Activated naive CD4-positive, alpha-beta T cell treated with anti-CD3 and anti-CD28 coated beads, Interleukin-2, amount 50 U/mL, for 24 hours (primary cell): ENCODE data around the gene ZFAND3.

Source experiments
- H3K27ac Mint-ChIP-seq: one replicate; pipeline ENCODE4 v1.8.0; 2021; ENCODE audit warnings: mild to moderate bottlenecking, mixed read lengths
- H3K27me3 Mint-ChIP-seq: one replicate; pipeline ENCODE4 v1.8.0; 2021; ENCODE audit warnings: mixed read lengths
- H3K36me3 Mint-ChIP-seq: one replicate; pipeline ENCODE4 v1.8.0; 2021; ENCODE audit warnings: mixed read lengths
- H3K4me1 Mint-ChIP-seq: one replicate; pipeline ENCODE4 v1.8.0; 2021; ENCODE audit warnings: mixed read lengths
- H3K4me3 Mint-ChIP-seq: one replicate; pipeline ENCODE4 v1.8.0; 2021; ENCODE audit warnings: mild to moderate bottlenecking, mixed read lengths
- H3K9me3 Mint-ChIP-seq: one replicate; pipeline ENCODE4 v1.8.0; 2021; ENCODE audit warnings: mixed read lengths

The ZFAND3 gene

DNA sequence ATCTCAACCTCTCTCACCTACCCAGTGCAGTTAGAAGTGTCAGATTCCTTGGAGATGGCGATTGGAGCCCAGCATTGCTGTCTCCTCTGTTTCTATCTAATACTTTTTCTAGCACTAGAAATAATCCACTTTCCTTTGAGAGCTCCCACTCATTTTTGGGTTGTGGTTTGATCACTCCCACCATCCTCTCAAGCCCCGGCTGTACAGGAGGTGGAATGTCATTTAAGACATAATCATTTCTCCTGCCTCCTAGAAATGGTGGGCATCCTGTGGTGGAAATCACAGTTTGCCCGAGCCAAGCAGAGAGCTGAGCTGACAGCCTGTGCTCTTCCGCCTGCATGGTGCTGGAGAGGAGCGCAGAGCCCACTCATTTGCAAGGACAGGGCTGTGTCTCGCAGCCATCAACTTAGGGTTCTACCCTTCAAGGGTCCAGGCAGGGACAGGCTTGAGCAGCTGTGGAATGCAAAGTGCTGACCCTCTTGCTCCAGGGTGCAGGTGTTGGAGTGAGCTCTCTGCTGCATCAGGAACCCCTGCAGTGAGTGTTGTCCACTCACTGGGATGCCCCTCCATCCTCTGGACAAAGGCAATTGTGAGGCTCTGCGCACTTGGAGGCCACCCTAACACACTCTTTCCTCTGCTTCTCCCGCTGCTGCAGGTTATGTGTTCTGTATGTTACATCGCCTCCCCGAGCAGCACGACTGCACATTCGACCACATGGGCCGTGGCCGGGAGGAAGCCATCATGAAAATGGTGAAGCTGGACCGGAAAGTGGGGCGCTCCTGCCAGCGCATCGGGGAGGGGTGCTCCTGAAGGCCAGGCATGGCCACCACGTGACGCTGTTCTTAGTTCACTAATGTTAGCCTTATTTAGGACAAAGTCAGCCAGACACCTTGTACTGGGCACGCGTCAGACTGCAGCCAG is 332.3 kb downstream of the ZFAND3 start:
- Mint-ChIP-seq H3K27me3 (no peaks in the 10 kb centered on the region), H3K4me1 (peaks cover 15% of the 10 kb centered on the region), H3K9me3 (no peaks in the 10 kb centered on the region), H3K27ac (no peak overlapping the region), H3K36me3 (peaks cover 4% of the 10 kb centered on the region), H3K4me3 (no peak overlapping the region)

DNA sequence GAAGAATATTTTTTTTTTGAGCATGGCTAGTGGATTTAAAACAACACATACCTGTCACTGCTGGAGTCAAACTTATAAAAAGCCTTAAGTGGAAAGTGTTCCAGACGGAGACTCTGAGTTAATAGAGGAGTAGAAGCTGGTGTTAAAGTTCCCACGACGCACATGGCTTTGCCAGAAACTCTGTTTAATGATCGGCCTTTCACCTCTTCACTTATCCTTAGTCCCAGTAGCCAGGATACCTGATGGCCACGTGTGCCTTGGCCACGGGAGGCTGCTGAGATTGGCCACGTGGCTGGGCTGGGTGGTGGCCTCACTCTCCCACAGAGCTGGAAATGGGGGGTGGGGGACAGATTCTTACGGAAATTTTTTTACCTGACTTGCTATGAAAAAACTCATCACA is 333.1 kb downstream of the ZFAND3 start:
- Mint-ChIP-seq H3K36me3 (peaks cover 4% of the 10 kb centered on the region), H3K27ac (no peak overlapping the region), H3K9me3 (no peaks in the 10 kb centered on the region), H3K27me3 (no peaks in the 10 kb centered on the region), H3K4me3 (no peak overlapping the region), H3K4me1 (peaks cover 8% of the 10 kb centered on the region)

DNA sequence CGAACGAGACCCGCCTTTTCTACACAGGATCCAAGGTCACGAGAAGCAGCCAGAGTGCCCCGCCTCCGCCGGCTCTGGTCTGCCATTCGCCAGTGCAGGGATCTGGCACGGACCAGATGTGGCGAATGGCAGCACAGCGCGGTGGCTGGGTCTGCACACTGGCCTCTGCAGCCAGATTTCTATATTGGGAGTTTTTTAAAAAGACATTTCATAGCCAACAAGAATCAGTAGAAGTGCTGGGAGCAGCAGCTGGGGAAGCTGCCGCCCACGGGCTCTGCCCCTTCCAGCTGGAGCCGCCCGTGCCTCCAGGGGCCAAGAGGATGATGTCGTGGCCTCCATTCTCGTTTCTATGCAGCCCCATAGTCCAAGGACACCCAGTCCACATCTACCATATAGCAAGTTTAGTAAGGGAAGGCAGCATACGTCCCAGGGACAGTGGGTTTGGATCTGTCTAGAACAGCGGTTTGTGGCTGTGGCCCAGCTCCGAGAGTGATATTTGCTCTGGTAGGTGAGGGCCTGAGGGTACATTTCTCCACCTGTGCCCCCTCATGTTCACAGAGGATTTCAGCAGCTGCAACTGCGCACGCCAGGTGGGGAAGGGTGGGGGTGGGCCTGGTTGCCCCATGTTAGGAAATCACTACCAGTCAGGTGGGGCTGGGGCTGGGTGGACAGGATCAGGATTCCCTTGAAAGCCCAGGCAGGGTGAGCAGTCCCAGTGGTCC is 333.7 kb downstream of the ZFAND3 start:
- Mint-ChIP-seq H3K27me3 (no peaks in the 10 kb centered on the region), H3K9me3 (no peaks in the 10 kb centered on the region), H3K27ac (no peak overlapping the region), H3K4me3 (no peak overlapping the region), H3K36me3 (peaks cover 7% of the 10 kb centered on the region), H3K4me1 (peaks cover 4% of the 10 kb centered on the region)

DNA sequence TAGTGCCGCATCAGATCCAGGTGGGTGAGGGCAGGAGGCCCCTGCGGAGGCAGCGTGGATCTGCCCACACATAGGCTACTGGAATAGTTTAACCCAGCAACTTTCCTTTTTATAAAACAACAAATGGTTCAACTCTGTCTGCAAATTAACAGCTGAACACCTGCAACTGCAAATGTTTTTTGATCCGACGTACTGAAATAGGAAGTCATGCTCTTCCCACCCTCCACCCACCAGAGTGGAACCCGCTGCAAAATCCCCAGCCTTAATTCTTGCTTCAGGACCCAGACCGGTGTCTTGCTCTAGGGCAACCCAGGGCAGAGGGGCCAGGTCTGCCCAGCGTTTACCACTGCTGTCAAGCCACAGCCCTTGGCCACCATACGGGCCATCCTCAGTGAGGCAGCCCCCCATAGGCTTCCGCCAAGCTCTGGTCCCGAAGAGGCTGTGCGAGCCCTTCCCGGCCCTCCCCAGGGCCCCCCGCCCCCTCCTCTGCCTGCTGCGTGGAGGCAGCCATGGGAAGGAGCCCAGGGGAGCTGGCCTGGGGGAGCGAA is 334.3 kb downstream of the ZFAND3 start:
- no peak overlapping the region for H3K4me3 Mint-ChIP-seq
- H3K27ac Mint-ChIP-seq = no peak overlapping the region
- H3K36me3 Mint-ChIP-seq = peaks cover 10% of the 10 kb centered on the region
- peaks cover 4% of the 10 kb centered on the region for H3K4me1 Mint-ChIP-seq
- no peaks in the 10 kb centered on the region for H3K9me3 Mint-ChIP-seq
- H3K27me3 Mint-ChIP-seq = no peaks in the 10 kb centered on the region

DNA sequence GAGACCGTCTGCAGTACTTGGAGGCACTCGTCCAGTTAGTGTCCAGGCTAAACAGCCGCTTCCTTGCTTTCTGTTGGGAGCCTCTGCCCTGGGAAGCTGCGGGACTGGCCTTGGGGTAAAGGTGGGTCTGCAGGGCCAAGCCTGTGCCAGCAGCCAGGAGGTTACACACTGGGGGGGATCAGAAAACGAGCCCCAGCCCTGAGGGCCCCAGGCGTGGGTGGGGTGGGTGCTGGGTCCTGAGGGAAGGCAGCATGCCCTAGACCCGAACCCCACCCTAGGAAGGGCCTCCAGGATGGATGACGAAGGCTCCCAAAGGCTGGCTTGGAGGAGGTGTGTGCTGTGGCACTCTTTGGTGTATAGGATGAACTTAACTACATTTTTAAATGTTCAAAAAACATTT is 335.2 kb downstream of the ZFAND3 start:
- Mint-ChIP-seq H3K9me3 (no peaks in the 10 kb centered on the region), H3K4me3 (no peak overlapping the region), H3K4me1 (peaks cover 4% of the 10 kb centered on the region), H3K27ac (no peak overlapping the region), H3K27me3 (no peaks in the 10 kb centered on the region), H3K36me3 (peaks cover 10% of the 10 kb centered on the region)

DNA sequence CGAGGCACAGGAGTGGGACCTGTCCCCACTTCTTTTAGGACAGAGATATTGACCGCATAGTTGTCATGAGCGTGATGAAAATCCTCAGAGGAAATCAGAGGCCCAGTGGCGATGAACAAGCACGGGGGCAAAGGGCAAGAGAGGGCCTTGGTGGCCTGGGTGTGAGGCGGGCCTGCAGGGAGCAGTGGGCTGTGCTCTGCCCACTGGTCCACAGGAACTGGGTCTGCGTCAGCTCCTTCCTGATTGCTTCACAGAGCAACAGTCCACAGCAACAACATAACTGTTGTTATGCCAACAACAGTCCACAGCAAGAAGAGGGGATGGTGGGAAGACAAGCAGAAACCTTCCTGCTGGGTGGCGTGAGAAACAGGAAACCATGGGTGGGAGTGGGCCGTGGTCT is 335.6 kb downstream of the ZFAND3 start:
- no peak overlapping the region for H3K4me3 Mint-ChIP-seq
- H3K9me3 Mint-ChIP-seq = no peaks in the 10 kb centered on the region
- no peak overlapping the region for H3K27ac Mint-ChIP-seq
- no peaks in the 10 kb centered on the region for H3K27me3 Mint-ChIP-seq
- peaks cover 10% of the 10 kb centered on the region for H3K36me3 Mint-ChIP-seq
- peaks cover 4% of the 10 kb centered on the region for H3K4me1 Mint-ChIP-seq

DNA sequence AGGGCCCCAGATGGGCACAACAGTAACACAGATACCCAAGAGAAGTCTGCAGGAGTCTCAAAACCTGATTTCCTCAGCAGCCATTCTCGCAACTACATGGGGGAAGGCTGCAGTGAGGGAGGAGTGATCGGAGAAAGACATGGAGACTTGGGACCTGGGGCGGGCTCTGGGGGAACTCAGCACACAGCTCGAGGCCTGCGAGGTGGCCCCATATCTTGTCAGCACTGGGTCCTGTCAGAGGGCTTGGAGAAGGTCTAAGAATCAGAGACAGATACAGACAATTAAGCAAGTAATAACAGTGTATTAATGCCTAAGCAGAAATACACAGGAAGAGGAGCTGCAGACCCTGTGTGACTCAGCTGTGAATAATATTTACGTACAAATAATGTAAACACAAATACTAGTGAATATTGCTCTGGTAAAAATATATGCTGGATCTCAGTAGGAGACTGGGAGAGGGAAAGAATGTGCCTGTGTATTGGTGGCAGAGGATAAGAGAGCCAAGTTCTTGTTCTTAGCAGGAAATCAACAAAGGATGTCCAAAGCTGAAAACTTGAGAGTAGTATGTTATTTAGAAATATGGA is 336.2 kb downstream of the ZFAND3 start:
- H3K27ac Mint-ChIP-seq = no peak overlapping the region
- H3K9me3 Mint-ChIP-seq = no peaks in the 10 kb centered on the region
- H3K4me3 Mint-ChIP-seq = no peak overlapping the region
- H3K4me1 Mint-ChIP-seq = peaks cover 4% of the 10 kb centered on the region
- H3K27me3 Mint-ChIP-seq = no peaks in the 10 kb centered on the region
- H3K36me3 Mint-ChIP-seq = peaks cover 10% of the 10 kb centered on the region

DNA sequence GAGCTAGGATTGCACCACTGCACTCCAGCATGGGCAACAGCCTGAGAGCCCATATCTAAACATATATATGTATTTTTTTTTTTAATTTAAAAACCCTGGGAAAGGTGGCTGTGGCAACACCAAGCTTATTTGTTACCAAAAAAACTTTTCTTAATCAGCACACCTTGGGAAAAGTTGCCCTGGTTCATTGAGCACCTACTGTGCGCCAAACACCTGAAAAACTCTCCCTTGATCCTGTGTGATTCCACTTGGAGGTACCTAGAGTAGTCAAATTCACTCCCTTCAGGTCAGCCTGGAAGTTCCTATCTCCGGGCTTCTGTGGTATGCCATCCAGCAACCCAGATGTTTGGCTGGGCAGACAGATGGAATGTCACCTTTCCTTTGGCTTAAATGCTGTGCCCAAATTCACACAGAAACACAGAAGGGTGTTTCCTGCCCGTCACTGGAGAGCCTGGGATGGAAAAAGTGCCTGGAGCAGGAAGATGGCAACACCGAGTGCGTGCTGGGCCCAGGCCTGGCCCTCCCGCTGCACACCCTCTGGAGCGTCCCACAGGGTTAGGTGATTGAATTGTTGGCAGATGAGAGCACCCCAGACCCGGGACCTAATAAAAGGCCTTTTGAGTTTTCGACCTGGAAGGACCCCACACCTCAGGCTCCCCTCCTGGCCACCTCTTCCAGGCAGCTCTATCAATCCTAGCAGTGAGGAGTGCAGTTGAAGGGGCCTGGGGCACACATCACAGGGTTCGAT is 337.5 kb downstream of the ZFAND3 start:
- H3K27ac Mint-ChIP-seq = no peak overlapping the region
- H3K36me3 Mint-ChIP-seq = peaks cover 10% of the 10 kb centered on the region
- H3K4me3 Mint-ChIP-seq = no peak overlapping the region
- no peaks in the 10 kb centered on the region for H3K9me3 Mint-ChIP-seq
- no peaks in the 10 kb centered on the region for H3K27me3 Mint-ChIP-seq
- peaks cover 4% of the 10 kb centered on the region for H3K4me1 Mint-ChIP-seq

DNA sequence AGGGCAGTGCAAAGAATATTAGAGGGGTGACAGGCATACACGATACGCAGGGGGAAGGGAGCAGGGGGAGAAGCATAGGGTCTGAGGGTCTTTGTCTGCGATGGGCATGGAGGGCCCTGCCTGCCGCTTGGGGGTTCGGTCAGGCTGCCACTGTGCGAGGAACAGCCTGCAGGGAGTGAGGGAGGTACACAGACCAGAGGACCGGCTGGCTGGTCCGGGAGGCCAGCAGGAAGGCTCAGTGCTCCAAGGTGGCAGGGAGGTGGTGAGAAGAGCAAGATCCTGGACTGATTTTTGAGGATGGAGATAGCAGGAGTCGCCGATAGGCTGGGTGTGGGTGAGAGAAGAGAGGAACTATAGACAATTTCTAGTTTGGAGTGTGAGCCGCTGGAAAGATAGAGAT is 338.4 kb downstream of the ZFAND3 start:
- no peaks in the 10 kb centered on the region for H3K27me3 Mint-ChIP-seq
- peaks cover 4% of the 10 kb centered on the region for H3K4me1 Mint-ChIP-seq
- H3K4me3 Mint-ChIP-seq = no peak overlapping the region
- H3K9me3 Mint-ChIP-seq = no peaks in the 10 kb centered on the region
- peaks cover 10% of the 10 kb centered on the region for H3K36me3 Mint-ChIP-seq
- peak overlapping the region; percentile 66 for H3K27ac Mint-ChIP-seq

DNA sequence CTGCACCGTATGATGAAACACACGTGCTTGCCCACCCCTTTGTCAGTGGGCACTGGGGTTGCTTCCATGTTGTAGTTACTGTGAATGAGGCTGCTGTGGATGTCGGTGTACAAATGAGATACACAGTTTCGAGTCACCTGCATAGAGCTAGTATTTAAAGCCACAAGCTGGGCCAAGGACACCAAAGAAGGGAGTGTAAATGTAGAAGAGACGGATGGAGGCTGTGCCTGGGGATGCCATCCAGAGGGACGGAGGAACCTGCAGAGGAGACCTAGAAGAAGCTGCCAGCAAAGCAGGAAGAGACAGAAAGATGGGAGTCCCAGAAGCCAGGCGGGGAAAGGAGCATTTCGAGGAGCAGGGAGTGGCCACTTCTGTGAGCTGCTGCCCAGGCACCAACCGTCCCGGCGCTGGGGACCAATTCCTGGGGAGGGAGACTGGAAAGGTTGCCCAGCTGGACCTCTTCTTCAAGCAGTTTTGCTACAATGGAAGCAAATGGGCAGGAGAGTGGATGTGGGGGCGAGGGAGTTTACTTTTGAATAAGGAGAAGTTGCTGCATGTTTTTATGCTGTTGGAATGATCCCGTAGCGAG is 339.3 kb downstream of the ZFAND3 start:
- no peaks in the 10 kb centered on the region for H3K9me3 Mint-ChIP-seq
- peaks cover 4% of the 10 kb centered on the region for H3K4me1 Mint-ChIP-seq
- H3K27ac Mint-ChIP-seq = no peak overlapping the region
- no peak overlapping the region for H3K4me3 Mint-ChIP-seq
- no peaks in the 10 kb centered on the region for H3K27me3 Mint-ChIP-seq
- H3K36me3 Mint-ChIP-seq = peaks cover 10% of the 10 kb centered on the region

DNA sequence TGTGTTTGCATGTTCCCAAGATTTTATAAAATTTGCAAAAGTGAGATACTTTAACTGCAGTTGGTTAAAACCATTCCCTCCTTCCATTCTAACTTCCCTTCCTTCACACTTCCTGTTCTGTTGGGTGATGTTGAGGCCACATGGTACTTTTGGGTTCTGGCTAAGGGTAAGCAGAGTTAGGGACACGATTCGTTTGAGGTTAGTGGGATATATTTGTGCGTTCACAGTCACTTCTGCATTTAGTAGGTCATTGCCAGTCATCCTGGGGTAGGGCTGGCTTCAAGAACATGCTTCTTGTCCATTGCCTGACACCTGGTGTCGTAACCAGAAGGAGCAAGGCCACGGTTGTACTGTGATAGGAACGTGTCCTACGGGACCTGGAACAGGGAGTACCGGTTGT is 340.1 kb downstream of the ZFAND3 start:
- Mint-ChIP-seq H3K27me3 (no peaks in the 10 kb centered on the region), H3K4me1 (peaks cover 4% of the 10 kb centered on the region), H3K27ac (peak overlapping the region; percentile 60), H3K36me3 (peaks cover 12% of the 10 kb centered on the region), H3K4me3 (no peak overlapping the region), H3K9me3 (no peaks in the 10 kb centered on the region)

DNA sequence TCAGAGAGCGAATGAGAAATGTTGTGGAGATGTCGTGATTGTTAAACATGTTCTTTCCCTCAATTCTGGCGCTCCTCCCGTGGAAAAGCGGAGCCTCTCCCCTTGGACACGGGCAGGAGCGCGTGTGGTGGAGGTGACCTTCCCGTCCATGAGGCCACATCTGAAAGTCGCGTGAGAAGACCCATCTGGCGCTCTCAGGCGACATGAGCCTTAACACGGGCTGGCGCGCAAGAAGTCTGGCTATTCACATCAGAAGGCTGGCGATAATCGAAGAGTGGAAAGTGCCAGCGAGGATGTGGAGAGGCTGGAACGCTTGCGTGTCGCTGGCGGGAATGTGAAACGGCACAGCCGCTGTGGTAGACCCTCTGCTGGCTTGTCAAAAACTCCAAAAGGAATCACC is 341.3 kb downstream of the ZFAND3 start:
- H3K4me3 Mint-ChIP-seq = no peak overlapping the region
- no peaks in the 10 kb centered on the region for H3K4me1 Mint-ChIP-seq
- no peaks in the 10 kb centered on the region for H3K27me3 Mint-ChIP-seq
- no peaks in the 10 kb centered on the region for H3K9me3 Mint-ChIP-seq
- peak overlapping the region; percentile 64 for H3K27ac Mint-ChIP-seq
- peaks cover 9% of the 10 kb centered on the region for H3K36me3 Mint-ChIP-seq

DNA sequence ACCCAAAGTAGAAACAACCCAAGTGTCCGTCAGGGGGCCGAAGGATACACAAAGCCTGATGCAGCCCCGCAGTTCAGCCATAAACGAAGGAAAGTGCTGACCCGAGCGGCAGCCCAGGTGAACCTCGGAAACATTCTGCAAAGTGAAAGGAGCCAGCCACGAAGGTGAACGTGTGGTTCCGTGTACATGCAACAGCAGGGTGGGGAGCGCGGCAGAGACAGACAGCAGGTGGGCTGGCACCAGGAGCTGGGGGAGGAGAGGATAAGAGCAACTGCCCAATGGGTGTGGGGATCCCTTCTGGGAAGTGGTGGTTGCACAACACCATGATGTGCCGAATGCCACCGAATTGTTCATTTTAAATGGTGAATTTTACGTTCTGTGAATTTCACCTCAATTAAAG is 341.8 kb downstream of the ZFAND3 start:
- H3K27ac Mint-ChIP-seq = peak overlapping the region; percentile 64
- no peak overlapping the region for H3K4me3 Mint-ChIP-seq
- no peaks in the 10 kb centered on the region for H3K9me3 Mint-ChIP-seq
- no peaks in the 10 kb centered on the region for H3K27me3 Mint-ChIP-seq
- no peaks in the 10 kb centered on the region for H3K4me1 Mint-ChIP-seq
- H3K36me3 Mint-ChIP-seq = peaks cover 8% of the 10 kb centered on the region

DNA sequence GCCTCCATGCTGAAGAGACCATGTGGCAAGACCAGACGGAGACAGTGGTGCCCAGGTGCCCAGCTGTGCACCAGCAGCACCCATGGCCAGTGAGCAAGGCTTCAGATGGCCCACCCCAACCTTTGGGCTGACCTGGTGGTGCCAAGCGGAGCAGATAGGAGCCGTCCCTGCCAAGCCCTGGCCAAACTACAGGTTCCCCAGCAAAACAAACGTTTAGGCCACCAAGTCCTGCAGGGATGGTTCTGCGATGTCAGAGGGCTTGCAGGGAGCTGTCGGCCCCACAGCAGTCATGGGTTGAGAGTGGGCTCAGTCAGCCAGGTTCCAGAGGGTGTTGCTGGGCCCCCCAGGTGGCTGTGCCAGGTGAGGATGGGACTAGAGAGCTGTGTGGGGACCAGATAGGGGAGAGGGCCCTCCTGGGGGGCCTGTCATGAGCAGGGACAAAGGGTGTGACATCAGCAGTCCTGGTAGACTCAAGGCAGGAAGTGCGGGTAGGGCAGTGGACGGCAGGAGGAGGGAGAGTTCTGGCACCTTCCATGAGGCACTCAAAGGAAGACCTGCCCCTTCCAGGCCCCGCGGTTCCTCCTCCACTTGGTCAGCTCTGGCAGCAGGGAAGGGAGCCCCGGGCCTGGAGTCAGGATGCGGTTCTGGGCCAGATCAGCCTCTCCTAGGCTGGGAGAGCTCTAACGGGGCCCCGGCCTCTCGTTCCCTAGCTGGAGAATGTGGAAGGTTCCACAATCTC is 342.4 kb downstream of the ZFAND3 start:
- no peaks in the 10 kb centered on the region for H3K4me1 Mint-ChIP-seq
- no peak overlapping the region for H3K4me3 Mint-ChIP-seq

More for the DNA sequence above, 342.4 kb downstream of the ZFAND3 start:
- H3K27ac Mint-ChIP-seq = peak overlapping the region; percentile 17
- H3K27me3 Mint-ChIP-seq = no peaks in the 10 kb centered on the region
- H3K36me3 Mint-ChIP-seq = peaks cover 8% of the 10 kb centered on the region
- H3K9me3 Mint-ChIP-seq = no peaks in the 10 kb centered on the region
